Dermis blood vessel endothelial cell (primary cell): Measurements from ENCODE around the gene THBS2. TPM values are rescaled to one million over a fixed set of nuclear protein-coding genes. Genes with fewer than 3 reads are reported as not detected.
"Not testable (repeated sequence)": the region's sequence is repeated elsewhere in the genome, so short reads cannot be mapped to it uniquely, and the experiment has no call there.

ENCODE experiments used
- DNase-seq: peaks from one replicate; pipeline ENCODE4 v3.0.0; 2010
- total RNA-seq: library from RNA; depleted of rRNA; stranded (reverse); fragments of >200 nt; gene quantifications from 2 replicates; pipeline ENCODE4 v1.2.3, GENCODE V29; 2014

The THBS2 gene
- total RNA-seq, 1 donor from 2014 or later: 2.0 TPM

DNA sequence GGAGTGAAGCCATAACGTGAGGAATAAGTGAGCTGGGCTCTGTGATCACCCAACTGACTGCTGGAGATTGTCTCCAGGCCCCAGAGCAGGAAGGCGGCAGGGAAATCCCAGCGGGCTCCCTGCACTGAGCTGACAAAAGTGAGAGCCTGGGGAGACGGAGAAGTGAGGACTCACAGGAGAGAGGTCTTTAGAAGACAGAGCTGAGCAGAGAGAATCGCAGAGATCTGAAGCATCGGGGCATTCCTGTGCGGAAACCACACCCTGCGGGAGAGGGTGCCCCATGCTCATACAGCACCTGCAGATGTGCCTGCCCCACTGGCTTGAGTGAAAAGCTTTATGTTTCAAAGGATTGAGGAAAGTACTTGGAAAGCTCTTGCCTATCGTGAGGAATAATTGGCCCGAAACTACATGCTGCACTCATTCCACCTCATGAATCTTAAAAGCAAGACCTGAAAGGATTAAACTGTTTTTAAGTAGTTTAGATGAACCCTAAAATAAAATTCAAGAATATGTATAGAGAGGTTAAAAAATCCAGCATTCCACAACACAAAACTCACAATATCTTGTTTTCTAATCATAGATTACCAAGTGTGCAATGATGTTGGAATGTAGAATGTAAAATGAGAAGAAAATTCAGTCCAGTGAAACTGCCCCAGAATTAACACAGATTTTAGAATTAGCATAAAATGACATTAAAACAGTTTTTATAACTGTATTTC lies 17.7 kb upstream of the THBS2 start:
- DNase-seq: no peak

DNA sequence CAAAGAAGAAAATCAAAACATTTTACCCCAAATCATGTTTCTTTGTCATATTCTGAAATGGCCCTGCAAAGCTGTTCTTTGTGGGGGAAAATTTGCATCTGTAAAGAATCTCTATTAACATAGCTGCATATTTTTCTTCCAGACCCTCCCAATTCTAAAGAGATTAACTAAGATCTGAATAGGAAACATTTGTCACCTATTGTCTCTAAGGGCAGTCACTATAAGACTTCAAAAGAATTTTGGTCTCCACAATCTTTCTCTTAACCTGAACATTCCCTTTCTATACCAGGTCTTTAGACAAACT lies 16.4 kb upstream of the THBS2 start:
- not testable (repeated sequence) for DNase-seq

DNA sequence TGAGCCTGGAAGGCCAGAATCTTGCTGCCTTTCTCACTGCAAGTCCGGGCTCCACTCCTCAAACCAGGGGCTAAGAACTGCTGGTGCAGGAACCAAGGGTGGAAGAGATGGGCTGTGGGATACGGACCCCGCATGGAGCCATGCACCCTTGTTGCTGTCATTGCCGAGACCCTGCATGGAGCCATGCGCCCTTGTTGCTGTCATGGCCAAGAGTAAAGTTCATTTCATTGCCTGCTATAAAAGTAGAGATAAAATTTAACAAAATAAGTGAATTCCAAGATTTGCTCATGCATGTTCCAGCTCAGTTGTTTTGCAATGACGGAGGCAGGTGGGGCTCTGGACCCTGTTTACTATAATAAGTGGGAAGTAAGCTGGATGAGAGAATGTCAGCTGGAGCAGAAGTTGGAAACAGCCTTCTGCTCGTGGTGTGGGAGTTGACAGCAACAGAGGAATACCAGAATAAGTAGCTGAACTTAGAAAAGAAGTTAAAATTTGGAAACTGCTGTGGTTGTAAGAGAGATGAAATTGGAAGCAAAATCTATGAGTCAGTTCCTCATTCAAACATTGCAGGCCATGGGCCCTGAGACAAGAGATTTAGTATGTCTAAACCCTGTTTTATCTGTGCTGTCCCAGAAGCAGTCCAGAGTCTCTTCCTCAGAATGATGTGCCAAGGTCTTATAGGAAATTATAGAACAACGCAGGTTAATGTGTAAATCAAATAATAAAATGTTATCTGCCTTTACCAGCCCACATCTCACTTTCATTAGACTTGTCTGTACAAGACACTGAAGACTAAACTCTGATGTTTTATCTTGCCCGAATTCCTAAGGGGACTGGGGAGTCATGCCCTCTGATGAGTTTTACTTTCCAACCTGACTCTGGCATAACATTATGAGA lies 15.8 kb upstream of the THBS2 start:
- no peak for DNase-seq

GRCh38 chr6:169268276-169268675 lies 14.6 kb upstream of the THBS2 start:
- no peak for DNase-seq

DNA sequence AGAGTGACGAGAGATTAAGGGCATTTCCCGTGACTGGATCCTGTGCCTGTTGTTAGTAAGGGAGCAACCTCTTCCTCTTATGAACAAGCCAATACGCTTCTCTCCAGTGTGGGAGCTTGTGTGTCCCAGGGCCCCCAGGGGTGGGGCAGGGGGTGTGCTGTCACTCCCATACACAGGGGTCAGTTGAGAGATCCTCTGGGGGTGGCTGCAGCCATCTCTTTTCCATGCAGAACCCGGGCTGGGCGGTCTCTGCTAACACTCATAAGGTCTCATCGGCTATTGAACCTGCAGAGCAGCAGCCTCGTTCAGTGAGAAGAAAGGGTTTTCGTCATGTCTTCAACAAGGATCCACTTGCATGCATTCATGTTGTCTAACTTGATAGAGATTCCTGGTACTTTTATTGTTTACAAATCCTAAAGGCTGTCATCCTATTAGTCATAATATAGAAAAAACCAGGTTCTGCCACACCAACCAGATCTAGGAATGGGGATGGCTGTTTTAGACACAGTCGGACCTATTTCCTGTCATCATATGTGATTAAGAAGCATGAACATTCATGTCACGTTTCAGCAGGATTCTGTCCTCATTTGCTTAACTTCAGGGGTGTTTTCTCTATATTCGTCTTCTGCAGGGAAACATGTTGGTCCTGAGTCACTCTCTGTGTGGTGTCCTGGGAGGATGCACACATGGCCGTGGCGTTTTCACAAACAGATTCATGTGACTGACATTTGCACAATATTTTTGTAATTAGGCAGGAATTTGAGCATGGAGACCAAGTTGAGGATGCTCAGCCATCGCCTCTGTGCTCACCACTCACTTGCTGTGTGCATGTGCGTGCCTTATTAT lies 13.3 kb upstream of the THBS2 start:
- no peak for DNase-seq

DNA sequence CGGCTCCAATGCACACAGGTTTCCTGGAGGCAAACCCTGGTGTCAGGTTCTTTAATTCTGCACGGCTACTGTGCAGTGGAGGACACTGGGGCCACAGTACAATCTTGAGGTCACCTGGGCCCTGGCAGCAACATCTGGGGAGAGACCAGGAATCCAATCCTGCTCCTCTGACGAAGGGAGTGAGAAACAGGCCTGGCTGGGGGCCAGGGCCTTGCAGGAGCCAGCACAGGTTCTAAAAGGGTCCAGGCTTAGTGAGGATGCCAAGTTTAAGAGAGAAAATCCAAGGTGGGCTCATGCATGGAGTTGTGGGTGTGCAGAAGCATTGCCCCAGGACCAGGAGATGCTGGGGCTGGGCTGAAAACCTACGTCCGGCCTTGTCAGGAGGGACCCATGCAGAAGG lies 12.6 kb upstream of the THBS2 start:
- DNase-seq: no peak

DNA sequence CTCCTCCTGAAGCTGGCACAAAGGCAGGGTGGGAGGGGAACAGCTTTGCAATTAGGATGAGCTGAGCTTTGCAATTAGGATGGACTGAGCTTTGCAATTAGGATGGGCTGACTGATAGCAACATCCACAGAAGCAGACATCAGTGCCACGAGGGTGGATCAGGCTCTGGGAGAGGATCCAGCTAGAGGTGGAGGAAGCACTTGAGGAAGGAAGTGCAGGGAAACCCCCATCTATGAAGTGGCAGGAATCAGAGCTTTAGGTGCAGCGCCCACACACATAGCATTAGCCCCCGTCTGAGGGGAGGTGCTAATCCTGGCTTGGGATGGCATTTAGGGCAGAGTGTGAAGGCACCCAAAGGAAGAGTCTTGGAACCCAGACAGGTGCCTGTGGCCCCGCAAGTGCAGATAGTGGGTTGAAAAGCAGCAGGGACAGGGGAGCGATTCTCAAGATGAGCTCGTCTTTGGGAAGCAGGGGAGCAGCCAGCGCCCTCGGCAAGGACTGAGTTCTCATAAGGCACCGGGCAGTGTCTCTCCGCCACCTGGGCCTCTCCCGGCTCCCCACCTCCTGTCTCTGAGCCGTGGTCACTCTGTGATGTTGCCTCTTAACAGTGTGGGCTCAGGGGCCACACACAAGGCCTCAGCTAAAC lies 12.0 kb upstream of the THBS2 start:
- DNase-seq: no peak

DNA sequence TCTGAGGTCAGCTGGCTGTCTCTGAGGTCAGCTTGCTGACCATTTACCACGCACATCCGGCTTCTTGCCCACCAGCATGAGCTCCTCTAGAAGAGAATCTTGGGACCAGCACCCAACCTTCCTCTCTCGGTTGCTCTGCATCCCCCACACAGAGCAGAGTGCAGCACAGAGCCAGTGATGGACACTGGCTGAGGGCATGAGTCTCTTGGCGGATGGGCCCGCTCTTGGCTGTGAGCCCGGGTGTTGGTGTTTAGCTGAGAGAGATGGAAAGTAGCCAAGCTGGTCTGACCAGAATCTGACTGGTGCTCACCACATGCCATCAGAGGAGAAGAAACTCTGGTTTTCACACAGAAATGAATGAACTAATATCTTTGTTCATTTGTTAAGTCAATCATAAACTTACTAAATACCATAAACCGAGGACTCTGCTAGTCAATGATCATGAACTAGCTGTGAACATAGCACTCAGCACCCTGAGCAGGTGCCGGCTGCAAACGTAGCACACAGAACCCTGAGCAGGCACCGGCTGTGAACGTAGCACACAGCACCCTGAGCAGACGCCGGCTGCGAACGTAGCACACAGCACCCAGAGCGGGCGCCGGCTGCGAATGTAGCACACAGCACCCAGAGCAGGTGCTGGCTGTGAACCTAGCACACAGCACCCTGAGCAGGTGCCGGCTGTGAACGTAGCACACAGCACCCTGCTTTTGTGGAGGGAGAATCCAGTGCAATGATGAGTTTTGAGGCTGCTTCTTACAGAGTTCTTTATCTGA lies 10.4 kb upstream of the THBS2 start:
- DNase-seq: no peak

DNA sequence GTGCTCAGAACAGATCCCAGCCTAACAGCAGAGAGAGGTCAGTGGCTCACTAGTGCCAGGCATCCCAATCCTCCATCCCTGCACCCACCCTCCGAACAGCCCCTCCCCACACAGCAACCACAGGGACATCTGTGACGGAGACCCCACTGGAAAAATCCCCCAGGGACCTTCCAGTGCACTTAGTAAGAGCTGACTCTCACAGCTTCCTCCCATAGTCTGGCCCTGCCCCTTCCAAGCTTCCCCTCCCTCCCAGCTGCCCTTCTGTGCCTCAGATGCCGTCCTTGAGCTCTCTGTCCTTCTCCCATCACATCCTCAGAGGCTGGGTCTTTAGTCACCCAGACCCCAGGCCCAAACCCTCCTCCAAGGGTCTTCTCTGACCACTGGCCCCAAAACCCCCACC lies 9.7 kb upstream of the THBS2 start:
- no peak for DNase-seq

GRCh38 chr6:169262602-169263001 lies 9.0 kb upstream of the THBS2 start:
- DNase-seq: not testable (repeated sequence)

DNA sequence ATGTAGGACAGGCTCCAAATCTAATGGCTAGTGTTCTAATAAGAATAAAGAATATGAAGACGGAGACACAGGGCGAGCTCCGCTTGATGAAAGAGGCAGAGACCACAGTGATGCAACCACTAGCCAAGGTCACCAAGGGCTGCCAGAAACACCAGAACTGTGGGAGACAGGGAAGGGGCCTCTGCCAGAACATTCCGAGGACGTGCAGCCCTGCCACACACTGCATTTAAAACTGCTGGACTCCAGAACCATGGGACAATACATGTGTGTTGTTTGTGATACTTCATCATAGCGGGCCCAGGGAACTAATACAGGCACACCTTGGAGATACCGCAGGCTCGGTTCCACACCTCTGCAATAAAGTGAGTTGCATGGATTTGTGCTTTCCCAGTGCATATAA lies 2.9 kb upstream of the THBS2 start:
- no peak for DNase-seq

DNA sequence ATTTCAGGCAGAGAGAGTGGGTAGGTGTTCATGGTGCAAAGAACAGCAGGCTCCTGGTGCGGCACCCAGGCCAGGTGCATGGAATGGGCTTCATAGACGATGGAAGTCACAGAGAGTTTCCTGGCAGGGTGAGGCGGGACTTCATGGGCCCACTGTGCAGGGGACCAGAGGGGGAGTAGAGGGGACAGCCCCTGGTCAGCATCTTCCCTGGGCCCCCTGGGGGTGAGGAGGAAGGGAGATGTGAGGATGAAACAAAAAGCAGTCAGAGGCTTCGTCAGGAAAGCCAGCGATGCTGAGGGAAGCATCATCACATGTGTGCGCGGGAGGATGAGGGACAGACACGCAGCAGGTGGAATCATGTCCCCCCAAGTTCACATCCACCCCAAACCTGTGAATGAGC lies 2.4 kb upstream of the THBS2 start:
- no peak for DNase-seq

DNA sequence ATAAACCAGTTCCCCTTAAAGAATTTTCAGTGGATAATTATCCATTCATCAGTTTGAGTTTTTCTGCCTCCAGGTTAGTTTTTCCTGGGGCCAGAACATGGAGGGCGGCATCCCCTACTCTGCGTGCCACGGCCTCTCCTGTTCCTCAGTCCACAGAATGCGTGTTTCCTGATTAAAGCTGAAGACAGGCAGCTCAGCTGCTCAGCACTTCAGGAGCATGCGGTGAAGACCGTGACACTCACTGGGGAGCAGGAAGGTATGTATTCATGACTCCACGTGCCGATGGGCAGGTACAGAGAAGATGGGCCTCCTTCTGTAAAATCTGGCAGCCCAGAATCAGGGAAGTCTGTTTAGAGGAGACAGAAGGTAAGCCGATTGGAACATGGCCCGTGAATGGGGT lies 2.0 kb upstream of the THBS2 start:
- DNase-seq: no peak

DNA sequence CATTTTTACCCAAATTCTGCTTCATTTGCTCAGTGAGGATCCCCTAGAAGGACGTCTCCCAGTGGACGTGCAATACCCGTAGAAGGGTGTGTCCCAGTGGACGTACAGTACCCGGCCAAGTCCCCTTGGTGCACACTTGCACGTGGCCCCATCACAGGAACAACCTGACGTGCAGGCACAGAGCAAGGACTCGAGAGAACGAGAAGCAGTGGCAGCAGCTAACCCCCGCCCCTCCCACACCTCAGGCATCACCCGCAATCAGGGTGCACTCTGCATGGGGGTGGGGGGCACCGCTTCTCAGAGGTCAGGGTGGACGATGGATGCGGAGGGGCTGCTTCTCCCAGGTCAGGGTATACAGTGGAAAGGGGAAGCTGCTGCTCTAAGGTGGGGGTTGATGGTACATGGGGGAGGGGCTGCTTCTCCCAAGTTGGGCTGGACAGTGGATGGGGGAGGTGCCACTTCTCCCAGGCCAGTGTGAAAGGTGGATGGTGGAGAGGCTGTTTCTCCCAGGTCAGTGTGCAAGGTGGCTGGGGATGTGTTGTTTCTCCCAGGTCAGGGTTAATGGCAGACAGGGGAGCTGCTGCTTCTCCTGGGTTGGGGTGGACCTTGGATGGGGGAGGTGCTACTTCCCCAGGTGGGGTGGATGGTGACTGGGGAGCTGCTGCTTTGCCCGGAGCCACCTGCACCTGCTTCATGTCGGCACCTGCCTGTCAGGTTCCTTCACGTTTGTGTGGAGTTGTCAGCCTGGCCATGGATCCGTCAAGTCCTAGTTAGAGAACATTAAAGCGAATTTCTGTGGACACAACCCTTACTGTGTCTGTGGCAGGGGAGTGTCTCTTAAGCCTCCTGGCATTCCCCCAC lies 1.0 kb upstream of the THBS2 start:
- no peak for DNase-seq

DNA sequence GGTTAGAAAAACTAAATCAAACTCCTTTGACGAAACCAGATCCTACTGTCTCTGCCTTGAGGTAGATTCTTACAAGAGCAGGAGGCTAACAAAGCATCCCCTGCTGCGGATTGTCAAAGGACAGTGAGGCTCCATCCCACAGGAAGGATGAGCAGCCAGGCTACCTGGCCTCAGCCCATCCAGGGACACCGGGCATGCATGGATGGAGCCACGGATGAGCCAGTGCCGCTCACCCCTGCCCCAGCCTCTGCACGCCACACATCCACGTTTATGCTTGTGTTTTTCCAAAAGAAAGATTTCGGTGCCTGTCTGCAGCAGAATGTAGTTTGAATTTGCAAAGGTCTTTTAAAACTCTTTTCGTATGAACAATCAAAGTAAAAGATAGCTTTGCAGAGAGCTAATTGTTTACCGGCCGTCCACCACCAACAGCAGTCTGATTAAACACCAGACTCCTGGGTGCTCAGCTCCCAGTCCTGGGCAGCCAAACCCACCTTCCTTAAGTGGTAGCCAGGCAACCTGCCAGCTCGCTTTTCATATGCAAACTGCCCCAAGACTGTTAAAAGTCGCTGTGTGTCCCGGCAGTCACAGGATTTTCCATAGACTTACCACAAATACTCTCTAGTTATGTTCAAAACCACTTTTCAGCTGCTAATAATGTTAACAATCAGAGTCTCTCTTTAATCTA lies 999 bp downstream of the THBS2 start:
- DNase-seq: no peak

DNA sequence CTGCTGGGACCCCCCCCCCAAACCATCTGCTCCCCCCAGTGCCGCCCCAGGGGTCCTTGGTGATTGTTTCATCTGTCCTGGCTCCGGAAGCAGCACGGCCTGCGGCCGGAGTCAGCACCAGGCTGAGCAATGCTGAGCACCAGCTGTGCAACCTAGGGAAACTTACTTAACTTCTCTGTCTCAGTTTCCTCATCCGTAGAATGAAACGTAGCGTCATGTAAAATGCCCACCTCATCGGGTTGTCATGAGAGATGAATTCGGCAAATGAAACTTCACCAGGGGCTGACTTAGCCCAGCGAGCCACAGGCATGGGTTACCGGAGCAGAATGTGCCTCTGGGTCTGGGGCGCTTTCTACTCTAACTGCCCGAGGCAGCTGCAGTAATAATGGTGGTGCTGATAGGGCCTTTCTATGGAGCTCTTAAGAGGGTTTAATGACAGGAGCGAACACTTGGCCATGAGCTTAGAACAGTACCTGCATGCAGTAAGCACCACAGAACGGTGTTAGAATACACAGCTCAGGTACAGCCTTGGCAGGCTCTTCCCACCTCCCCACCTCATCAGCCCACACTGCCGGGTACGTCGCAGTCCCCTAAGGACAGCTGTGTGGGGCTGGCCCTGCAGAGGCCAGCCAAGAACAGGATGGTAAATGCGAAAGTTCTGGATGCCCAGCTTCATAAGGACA lies 1.7 kb downstream of the THBS2 start:
- DNase-seq: no peak

DNA sequence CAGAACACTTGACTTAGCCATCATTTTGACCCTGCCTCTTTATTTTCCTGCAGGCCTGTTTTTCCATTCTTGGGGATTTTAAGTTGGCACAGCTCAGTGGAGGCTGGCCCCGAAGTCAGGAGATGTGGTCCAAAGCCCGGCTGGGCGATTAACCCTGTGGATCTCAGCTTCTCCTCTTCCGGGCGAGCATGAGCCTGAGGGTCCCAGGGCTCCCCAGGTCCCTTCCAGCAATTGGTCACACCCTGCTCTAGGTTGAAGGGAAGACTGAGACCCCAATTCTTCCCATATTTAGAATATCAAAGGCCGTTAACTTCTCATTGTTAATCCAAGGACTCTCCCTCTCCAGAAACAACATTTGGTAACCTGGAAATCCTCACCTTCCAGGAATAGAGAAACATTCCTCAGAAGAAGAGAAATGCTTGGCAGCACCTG lies 2.3 kb downstream of the THBS2 start:
- DNase-seq: no peak

- no peak for DNase-seq
Observed at GRCh38 chr6:169250660-169251059, 3.0 kb downstream of the THBS2 start.

DNA sequence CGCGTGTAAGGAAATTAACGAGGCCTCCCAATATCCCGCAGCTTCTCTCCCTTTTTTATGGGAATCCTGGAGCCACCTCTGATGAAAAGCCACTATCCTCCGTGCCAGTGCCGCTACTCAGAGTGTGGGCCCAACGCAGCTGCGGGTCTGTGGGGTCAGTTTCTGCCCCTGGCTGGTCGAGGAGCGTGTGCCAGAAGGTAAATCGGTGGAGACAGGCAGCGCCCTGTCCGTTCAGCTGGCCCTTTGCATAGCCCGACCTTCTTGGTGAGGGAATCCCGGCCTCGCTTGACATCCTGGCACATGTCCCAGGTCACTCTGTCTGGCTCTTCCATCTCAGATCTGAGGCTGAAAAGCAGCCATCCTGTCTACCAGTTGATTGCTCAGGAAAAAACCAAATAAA lies 4.6 kb downstream of the THBS2 start:
- no peak for DNase-seq

DNA sequence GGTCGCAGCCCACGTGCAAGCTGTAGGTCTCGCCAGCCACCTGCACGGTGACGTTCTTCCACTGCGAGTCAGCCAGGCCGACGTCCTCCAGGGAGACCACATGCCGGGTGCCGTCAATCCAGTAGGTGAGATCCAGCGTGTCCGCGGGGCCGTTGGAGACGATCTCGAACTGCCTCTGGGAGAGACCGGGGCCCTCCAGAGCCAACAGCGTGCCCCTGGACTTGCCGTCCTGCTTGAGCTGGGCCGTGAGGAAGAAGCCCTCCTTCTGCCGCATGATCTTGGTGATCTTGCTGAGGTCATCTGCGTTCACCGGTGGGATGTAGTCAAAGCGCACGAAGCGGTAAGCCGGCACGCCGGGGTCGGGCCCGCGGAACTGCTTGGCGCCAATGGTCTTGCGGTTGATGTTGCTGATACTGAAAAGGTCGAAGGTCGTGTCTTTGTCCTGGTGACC lies 5.1 kb downstream of the THBS2 start:
- DNase-seq: no peak
